Breast epithelium (tissue), 3 donors: ENCODE measurements around the gene NOVA2.

Experiments used
- CTCF ChIP-seq, 3 donors: fragments of 450-650 bp; IDR thresholded peaks; one replicate each; pipeline ENCODE4 v1.5.1; 2016 to 2017; ENCODE audit warnings: antibody characterized with exemption in 3 of 3, mild to moderate bottlenecking in 3 of 3, moderate library complexity in 3 of 3
- POLR2A ChIP-seq: fragments of 450-650 bp; IDR thresholded peaks from one replicate; pipeline ENCODE4 v1.6.1; 2016; ENCODE audit warnings: antibody characterized with exemption, mild to moderate bottlenecking, moderate library complexity

- TF ChIP-seq CTCF (IDR thresholded peaks at IDR 0.05) (no peak), POLR2A (no peak)
Observed at GRCh38 chr19:46020819-46021125, 47.1 kb upstream of the NOVA2 start.
